GM20000 (cell line): ENCODE results near the gene EFNA5.

Source experiments
- DNase-seq: peaks from one replicate; pipeline ENCODE4 v3.0.0; 2012; ENCODE audit warnings: low spot score
- CTCF ChIP-seq: IDR thresholded peaks from 2 replicates; pipeline ENCODE4 v1.5.1; 2012; ENCODE audit warnings: mild to moderate bottlenecking, control low read depth; ENCODE audit errors: extremely low read depth, missing control alignments

EFNA5 gene

GRCh38 chr5:107418902-107419301 lies 251.8 kb downstream of the EFNA5 start:
- DNase-seq = no peak
- no peak for TF ChIP-seq CTCF

DNA sequence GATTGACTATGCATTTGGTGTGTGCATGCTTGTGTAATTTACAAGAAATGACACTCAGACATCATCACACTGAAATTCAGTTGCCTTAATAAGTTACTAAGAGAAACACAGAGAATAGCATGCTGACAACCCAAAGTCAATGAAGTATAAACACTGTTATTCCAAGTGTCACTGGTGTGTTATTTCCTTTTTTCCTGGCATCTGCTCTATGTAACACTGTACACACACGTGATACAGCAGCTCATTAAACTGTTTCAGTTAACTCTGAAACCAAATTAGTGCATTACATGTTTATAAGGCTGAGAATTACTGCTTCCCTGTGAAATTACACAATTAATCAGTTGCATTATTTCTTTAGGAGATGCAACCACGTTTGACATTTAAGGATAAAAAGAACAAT lies 252.7 kb downstream of the EFNA5 start:
- DNase-seq = no peak
- TF ChIP-seq CTCF = no peak

GRCh38 chr5:107415762-107416161 lies 255.0 kb downstream of the EFNA5 start:
- DNase-seq = no peak
- TF ChIP-seq CTCF = no peak

DNA sequence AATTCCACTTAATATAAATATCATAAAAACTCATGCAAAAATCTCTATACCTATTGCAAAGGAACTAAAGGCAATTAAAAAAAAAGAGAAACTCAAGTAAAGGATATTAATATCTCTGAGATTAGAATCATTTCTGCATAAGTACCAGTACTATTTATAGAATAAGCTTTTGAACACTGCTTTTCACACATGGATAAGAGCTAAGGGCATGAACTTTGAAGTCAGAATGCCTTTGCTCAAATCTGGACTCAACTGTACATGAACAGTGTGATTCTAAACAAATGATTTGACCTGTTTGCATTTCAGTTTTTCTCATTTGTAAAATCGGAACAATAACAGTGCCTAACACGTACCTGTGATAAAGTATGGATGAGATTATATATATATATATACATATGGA lies 255.9 kb downstream of the EFNA5 start:
- no peak for DNase-seq
- no peak for TF ChIP-seq CTCF

DNA sequence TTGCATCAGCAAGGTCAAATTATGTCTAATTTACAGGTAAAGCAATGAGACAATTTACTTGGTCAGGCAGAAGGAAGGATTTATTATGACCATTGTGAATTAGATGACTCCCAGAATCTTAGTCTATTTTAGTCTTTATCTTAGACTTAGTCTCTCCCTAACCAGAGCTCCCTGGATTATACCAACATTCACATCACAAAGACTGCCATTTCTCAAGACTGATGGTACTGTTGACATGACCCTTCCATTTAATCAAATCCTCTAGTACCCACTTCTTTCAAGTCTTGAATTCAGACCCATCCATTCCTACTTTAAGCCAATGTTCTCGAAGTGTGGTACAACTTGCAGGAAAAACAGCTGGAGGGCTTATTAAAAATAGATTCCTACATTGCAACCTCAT lies 257.0 kb downstream of the EFNA5 start:
- no peak for DNase-seq

GRCh38 chr5:107408564-107408963 lies 262.2 kb downstream of the EFNA5 start:
- no peak for DNase-seq
- no peak for TF ChIP-seq CTCF

More for the DNA sequence above, 257.0 kb downstream of the EFNA5 start:
- TF ChIP-seq CTCF = no peak

GRCh38 chr5:107407713-107408298 lies 262.9 kb downstream of the EFNA5 start:
- no peak for TF ChIP-seq CTCF
- DNase-seq = no peak
